Measurements from ENCODE around the gene HERC2. TPM values are rescaled to one million over a fixed set of nuclear protein-coding genes. Genes with fewer than 3 reads are reported as not detected.
A peak's percentile ranks its signal among the peaks of the same experiment; 100 is the strongest.
"Not testable (repeated sequence)": the region's sequence is repeated elsewhere in the genome, so short reads cannot be mapped to it uniquely, and the experiment has no call there.

HERC2 gene
- total RNA-seq, 4 donors from 2014 or later: 54.6 to 112 (median 100) TPM

DNA sequence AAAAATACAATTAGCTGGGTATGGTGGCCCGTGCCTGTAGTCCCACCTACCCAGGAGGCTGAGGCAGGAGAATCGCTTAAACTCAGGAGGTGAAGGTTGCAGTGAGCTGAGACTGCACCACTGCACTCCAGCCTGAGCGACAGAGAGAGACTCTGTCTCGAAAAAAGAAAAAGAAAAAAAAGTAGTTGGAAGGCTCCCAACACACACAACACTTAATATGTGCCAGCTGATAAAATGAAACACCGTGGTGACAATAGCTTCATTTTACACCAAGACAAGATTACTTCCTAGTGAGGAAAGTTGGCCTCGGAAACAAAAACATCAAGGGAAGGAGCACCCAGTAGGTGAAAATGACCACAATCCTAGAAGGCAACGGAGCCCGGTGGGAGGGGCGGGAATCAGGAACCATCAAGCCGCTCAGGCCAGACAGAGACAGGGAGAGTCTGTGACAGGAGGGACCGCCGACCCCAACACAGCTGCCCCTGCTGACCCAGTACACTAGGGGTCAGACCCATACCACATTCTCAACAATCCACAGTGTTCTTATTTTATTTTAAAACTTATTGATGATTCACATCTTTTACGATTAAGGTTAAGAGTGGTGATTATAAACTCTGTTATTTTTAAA lies 168.4 kb downstream of the HERC2 start:
- no peaks in the 10 kb centered on the region for H3K4me1 ChIP-seq
- DNase-seq: no peak
- H3K36me3 ChIP-seq: peaks cover 0 to 7% (median 0%) of the 10 kb centered on the region in 3 donors
- no peaks in the 10 kb centered on the region for H3K27me3 ChIP-seq
- TF ChIP-seq POLR2A (IDR thresholded peaks at IDR 0.05): no peak
- TF ChIP-seq, protein P1, sequence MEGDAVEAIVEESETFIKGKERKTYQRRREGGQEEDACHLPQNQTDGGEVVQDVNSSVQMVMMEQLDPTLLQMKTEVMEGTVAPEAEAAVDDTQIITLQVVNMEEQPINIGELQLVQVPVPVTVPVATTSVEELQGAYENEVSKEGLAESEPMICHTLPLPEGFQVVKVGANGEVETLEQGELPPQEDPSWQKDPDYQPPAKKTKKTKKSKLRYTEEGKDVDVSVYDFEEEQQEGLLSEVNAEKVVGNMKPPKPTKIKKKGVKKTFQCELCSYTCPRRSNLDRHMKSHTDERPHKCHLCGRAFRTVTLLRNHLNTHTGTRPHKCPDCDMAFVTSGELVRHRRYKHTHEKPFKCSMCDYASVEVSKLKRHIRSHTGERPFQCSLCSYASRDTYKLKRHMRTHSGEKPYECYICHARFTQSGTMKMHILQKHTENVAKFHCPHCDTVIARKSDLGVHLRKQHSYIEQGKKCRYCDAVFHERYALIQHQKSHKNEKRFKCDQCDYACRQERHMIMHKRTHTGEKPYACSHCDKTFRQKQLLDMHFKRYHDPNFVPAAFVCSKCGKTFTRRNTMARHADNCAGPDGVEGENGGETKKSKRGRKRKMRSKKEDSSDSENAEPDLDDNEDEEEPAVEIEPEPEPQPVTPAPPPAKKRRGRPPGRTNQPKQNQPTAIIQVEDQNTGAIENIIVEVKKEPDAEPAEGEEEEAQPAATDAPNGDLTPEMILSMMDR (IDR thresholded peaks at IDR 0.05): no peak
- no peaks in the 10 kb centered on the region for H3K9me3 ChIP-seq
- H3K27ac ChIP-seq: no peak overlapping the region
- H3K4me3 ChIP-seq: no peak overlapping the region

DNA sequence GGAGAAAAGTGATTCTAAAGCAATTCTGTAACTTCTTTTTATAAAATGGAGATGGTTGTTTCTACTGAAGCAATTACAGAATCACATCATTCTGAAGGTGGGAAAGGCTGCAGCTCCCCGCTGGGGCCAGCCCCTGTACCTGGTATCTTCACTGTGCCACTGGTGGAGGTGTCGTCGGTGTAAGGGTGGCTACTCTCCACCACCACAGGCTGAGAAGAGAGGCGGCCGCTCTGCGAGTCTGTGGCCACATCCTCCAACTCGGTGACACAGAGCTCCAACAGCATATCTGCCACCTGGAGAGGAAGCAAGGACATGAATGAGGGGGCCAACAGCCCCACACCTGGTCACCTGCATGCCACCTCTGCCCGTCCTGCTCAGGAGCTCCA lies 169.4 kb downstream of the HERC2 start:
- not testable (repeated sequence) for H3K4me3 ChIP-seq, H3K4me1 ChIP-seq, H3K27me3 ChIP-seq, H3K9me3 ChIP-seq, DNase-seq, H3K27ac ChIP-seq
- peaks cover 0 to 11% (median 0%) of the 10 kb centered on the region in 3 donors for H3K36me3 ChIP-seq

DNA sequence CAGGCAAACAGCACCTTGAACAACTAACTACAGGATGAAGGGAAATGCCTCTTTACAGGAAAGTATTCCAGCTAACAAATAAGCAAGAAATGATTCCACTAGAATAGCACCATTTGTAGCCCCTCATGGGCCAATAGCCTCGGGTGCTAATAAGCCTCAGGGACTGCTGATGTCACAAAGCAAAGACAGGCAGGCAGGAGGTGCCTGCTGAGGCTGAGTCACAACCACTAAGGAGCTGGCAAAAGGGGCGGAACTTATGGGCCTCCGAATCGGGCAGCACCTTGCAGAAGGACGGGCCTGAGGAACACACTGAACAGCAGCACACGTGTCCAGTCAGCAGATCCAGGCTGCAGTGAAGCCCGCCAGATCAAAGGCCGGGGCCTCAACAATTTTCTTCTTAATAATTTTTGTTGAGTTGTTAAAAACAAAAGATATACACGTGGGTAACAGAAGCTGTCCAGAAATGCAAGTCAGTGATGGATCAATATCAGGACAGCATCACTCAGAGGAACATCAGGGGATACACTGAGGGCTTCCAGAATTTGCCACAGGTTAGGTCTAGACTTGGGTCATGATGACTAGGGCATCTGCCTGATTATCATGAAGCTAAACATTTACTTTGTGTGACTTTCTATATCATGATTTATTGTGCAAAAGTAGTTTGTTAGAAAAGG lies 170.0 kb downstream of the HERC2 start:
- not testable (repeated sequence) for H3K27me3 ChIP-seq, H3K9me3 ChIP-seq, H3K4me1 ChIP-seq, DNase-seq, H3K4me3 ChIP-seq, H3K27ac ChIP-seq
- H3K36me3 ChIP-seq: peaks cover 0 to 11% (median 0%) of the 10 kb centered on the region in 3 donors

DNA sequence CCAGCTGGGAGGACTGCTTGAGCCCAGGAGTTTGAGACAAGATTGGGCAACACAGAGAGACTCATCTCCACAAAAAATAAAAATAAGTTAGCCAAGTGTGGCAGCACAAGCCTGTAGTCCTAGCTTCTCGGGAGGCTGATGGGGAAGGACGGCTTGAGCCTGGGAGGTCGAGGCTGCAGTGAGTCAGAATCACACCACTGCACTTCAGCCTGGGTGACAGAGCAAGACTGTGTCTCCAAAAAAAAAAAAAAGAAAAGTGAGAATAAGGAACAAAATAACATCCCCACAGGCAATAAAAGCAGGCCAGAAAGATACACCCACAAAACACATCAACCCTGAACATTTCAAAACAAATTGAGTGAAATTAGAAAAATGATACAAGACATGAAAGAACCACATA lies 174.2 kb downstream of the HERC2 start:
- Histone ChIP-seq H3K4me1 (no peaks in the 10 kb centered on the region), H3K27ac (no peak overlapping the region), H3K4me3 (no peak overlapping the region), H3K36me3 (peaks cover 0 to 44% (median 0%) of the 10 kb centered on the region in 3 donors), H3K9me3 (no peaks in the 10 kb centered on the region), H3K27me3 (no peaks in the 10 kb centered on the region)
- no peak for TF ChIP-seq POLR2A (IDR thresholded peaks at IDR 0.05)
- TF ChIP-seq, protein P1 (IDR thresholded peaks at IDR 0.05): no peak
- no peak for DNase-seq

DNA sequence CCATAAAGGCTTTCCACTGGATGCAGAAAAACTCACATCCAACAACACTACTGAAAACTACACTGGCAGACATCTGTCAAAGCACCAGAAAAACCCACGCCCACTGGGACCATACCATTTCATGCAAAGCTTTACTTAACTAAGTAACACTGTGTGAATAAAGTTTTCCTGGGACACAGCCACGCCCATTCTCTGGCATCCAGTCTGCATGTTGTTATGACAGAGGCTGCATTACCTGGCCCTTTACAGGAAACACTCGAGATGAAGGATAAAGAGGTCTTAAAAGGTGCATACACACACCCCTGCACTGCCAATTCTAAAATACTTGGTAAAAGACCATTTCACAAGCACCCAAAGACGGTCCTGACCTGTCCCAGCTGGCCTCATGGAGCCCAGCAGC lies 176.6 kb downstream of the HERC2 start:
- H3K36me3 ChIP-seq: peaks cover 0 to 57% (median 0%) of the 10 kb centered on the region in 3 donors
- not testable (repeated sequence) for H3K9me3 ChIP-seq, H3K4me1 ChIP-seq, H3K27ac ChIP-seq, DNase-seq, H3K4me3 ChIP-seq, H3K27me3 ChIP-seq

DNA sequence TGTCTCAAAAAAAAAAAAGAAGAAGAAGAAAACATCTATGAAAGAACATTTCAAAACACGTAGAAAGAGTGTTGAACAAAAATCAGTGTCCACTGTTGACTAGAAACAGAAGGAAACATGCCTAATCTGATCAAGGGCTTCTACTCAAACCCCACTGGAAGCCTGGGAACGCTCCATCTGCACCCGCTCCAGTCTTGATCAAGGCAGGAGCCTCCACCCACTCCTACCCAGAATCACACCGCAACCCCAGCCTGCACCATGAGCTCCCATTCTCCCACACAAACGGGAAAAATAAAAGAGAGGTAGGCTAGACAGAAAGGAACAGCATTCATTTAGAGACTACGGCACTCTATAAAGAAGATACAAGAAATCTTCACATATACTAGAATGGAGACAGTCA lies 181.9 kb downstream of the HERC2 start:
- DNase-seq: no peak
- no peak for TF ChIP-seq POLR2A (IDR thresholded peaks at IDR 0.05)
- TF ChIP-seq, protein P1 (IDR thresholded peaks at IDR 0.05): no peak
- Histone ChIP-seq H3K27ac (no peak overlapping the region), H3K9me3 (no peaks in the 10 kb centered on the region), H3K36me3 (peaks cover 0 to 57% (median 0%) of the 10 kb centered on the region in 3 donors), H3K4me3 (no peak overlapping the region), H3K27me3 (no peaks in the 10 kb centered on the region), H3K4me1 (no peaks in the 10 kb centered on the region)

DNA sequence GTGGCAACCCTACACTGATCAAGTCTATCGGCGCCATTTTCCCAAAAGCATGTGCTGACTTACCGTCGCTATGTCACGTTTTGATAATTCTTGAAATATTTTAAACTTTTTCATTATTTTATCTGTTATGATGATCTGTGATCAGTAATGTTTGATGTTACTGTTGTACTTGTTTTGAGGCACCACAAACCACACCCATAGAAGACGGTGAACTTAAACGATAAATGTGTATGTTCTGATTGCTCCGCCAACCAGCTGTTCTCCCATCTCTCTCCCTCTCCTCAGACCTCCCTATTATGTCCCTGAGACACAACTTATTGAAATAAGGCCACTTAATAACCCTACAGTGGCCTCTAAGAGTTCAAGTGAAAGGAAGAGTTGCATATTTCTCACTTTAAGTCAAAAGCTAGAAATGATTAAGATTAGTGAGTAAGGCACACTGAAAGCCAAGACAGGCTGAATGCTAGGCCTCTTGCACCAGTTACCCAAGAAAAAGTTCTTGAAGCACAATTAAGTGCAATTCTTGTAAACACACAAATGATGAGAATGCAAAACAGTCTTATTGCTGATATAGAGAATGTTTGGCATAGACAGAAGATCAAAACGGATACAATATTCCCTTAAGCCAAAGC lies 184.5 kb downstream of the HERC2 start:
- not testable (repeated sequence) for H3K9me3 ChIP-seq, H3K27ac ChIP-seq, H3K4me3 ChIP-seq, H3K27me3 ChIP-seq, DNase-seq, H3K4me1 ChIP-seq
- H3K36me3 ChIP-seq: peaks cover 0 to 50% (median 0%) of the 10 kb centered on the region in 3 donors

DNA sequence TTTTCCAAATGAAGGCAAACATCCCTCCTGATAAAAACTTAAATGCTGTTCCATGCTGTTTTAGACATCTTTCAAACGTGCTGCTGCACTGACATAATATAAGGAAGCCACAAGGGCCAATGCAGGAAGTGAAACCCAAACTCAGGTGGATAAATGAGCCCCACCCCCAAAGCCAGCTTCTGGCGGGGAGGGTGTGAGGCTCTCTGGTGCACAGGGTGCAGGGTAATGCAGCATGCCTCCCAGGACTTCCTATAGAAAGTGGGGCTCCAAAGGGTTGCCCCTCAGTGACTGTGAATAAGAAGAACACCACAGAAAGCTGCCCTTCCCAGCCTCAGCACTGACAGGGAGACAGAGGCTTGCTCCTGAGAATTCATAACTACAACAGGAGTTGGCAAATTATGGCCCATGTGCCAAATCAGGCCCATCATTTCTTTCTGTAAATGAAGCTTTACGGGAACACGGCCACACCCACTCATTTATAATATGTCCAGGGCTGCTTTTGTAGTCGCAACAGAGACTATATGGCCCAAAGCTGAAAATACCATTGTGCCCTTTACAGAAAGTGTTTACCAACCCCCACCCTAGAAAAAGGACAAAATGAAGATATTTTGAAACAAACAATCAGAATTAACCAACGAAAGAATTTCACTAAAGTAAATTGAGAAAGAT lies 185.6 kb downstream of the HERC2 start:
- peak in 1 of 3 donors; percentile 39 for DNase-seq
- Histone ChIP-seq H3K27ac (peak overlapping the region in 1 of 4 donors; percentile 38), H3K36me3 (peaks cover 0 to 52% (median 0%) of the 10 kb centered on the region in 3 donors)
- not testable (repeated sequence) for H3K27me3 ChIP-seq, H3K4me1 ChIP-seq, H3K9me3 ChIP-seq, H3K4me3 ChIP-seq
